NB4 (cell line): Measurements from ENCODE around the gene NOTCH1.

Experiments used
- DNase-seq: peaks from one replicate; pipeline ENCODE4 v3.0.0; 2010; ENCODE audit warnings: low read depth
- H3K4me3 ChIP-seq: one replicate; pipeline ENCODE4 v1.5.1; 2011; ENCODE audit warnings: mild to moderate bottlenecking, low read depth, low read length, moderate library complexity
- MYC ChIP-seq: IDR thresholded peaks from 2 replicates; pipeline ENCODE4 v1.6.1; 2011; ENCODE audit warnings: low read depth, low read length
- POLR2A ChIP-seq: IDR thresholded peaks from 2 replicates; pipeline ENCODE4 v1.6.1; 2011; ENCODE audit warnings: mild to moderate bottlenecking; ENCODE audit not compliant: insufficient read length; ENCODE audit errors: extremely low read depth
- TF ChIP-seq, protein P1 (sequence below): IDR thresholded peaks from one replicate; pipeline ENCODE4 v1.5.1; 2012; ENCODE audit warnings: low read depth, low read length
- TF ChIP-seq, protein P2 (sequence below): IDR thresholded peaks from 2 replicates; pipeline ENCODE4 v1.6.1; 2011; ENCODE audit warnings: low read depth, low read length

NOTCH1 gene

DNA sequence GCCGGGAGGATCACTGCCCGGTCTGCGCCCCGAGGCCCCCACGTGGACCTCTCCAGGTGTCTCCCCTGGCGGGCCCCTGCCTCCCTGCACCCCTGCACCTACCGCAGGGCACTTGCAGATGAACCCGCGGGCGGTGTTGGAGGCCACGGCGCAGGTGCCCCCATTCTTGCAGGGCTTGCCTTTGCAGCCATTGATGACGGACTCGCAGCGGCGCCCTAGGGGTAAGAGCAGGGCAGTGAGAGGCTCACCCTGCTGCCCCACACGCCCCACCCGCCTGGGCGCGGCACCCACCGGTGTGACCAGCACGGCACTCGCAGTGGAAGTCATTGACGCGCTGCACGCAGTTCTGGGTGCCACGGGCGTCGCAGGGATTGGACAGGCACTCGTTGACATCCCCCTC is 39.4 kb downstream of the NOTCH1 start:
- no peak for DNase-seq
- no peak overlapping the region for H3K4me3 ChIP-seq
- TF ChIP-seq, protein P1, sequence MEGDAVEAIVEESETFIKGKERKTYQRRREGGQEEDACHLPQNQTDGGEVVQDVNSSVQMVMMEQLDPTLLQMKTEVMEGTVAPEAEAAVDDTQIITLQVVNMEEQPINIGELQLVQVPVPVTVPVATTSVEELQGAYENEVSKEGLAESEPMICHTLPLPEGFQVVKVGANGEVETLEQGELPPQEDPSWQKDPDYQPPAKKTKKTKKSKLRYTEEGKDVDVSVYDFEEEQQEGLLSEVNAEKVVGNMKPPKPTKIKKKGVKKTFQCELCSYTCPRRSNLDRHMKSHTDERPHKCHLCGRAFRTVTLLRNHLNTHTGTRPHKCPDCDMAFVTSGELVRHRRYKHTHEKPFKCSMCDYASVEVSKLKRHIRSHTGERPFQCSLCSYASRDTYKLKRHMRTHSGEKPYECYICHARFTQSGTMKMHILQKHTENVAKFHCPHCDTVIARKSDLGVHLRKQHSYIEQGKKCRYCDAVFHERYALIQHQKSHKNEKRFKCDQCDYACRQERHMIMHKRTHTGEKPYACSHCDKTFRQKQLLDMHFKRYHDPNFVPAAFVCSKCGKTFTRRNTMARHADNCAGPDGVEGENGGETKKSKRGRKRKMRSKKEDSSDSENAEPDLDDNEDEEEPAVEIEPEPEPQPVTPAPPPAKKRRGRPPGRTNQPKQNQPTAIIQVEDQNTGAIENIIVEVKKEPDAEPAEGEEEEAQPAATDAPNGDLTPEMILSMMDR = no peak
- TF ChIP-seq POLR2A = no peak
- TF ChIP-seq, protein P2, sequence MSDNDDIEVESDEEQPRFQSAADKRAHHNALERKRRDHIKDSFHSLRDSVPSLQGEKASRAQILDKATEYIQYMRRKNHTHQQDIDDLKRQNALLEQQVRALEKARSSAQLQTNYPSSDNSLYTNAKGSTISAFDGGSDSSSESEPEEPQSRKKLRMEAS = no peak
- no peak for TF ChIP-seq MYC

DNA sequence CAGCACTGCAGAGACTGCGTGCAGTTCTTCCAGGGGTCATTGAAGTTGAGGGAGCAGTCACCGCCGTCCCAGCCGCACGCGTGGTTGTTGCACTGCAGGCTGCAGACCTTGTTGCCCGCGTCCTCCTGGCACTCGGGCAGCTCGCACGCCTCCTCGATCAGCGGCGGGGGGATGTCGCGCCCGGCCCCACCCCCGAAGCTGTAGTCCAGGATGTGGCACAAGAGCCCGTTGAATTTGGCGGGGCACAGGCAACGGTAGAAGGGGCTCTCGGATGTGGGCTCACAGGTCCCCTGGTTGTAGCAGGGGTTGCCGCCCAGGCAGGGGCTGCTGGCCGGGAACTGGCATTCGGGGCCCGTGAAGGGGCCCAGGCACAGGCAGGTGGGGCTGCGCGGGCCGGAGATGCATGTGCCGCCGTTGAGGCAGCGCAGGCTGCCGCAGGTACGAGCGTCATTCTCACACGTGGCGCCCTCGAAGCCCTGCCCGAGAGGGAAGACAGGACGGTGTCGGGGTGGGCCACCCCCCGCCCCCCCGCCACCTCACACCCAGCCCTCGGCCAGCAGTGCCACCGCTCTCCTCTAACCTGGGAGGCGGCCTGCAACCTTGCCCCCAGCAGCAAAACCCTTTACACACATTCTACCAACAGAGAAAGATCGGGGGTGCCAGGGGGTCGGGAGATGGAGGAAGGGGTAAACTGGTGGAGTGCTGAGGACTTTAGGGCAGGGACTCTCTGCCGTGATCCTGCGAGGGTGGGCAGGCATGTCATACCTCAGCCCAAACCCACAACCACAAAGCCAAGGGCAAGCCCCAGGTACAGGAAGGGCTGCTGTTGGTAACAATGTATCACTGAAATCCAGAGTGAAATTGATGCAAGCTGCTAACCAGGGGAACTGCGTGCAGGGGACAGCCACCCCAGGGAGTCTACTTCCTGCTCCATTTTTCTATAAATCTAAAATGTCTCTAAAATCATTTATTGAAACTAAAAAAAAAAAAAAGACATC is 40.1 kb downstream of the NOTCH1 start:
- TF ChIP-seq POLR2A (no peak), MYC (no peak)
- TF ChIP-seq, protein P2 = no peak
- TF ChIP-seq, protein P1 = no peak
- no peak overlapping the region for H3K4me3 ChIP-seq
- no peak for DNase-seq

DNA sequence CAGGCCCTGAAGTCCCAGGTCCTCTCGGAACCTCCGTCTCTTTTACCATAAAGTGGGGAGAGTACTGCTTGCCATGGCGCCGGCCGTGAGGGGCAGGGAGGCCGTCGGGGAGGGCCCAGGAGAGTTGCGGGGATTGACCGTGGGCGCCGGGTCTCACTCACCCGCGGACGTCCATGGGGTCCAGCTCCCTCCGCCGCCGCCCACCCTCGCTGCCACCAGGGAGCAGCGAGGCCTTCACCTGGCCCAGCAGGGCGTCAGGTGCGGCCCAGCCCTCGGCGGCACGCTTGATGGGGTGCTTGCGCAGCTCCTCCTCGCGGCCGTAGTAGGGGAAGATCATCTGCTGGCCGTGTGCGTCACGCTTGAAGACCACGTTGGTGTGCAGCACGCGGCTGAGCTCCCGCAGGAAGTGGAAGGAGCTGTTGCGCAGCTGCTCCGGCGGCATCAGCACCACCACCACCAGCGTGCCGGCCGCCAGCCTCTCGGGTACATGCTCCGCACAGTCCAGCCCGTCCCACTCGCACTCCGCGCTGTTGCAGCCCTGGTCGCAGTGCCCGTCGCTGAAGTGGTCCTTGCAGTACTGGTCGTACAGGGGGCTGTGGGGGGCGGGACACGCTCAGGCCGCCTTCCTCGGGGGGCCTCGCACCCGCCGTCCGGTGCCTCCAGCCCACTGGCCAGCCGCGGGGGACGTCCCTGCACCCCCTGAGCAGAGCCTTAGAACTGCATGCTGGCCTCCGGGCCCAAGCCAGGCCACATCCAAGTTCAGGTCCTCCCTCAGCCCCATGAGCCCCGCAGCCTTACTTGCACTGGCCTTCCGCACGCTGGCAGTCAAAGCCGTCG is 41.1 kb downstream of the NOTCH1 start:
- no peak for DNase-seq
- TF ChIP-seq, protein P2 = no peak
- TF ChIP-seq MYC = no peak
- no peak overlapping the region for H3K4me3 ChIP-seq

DNA sequence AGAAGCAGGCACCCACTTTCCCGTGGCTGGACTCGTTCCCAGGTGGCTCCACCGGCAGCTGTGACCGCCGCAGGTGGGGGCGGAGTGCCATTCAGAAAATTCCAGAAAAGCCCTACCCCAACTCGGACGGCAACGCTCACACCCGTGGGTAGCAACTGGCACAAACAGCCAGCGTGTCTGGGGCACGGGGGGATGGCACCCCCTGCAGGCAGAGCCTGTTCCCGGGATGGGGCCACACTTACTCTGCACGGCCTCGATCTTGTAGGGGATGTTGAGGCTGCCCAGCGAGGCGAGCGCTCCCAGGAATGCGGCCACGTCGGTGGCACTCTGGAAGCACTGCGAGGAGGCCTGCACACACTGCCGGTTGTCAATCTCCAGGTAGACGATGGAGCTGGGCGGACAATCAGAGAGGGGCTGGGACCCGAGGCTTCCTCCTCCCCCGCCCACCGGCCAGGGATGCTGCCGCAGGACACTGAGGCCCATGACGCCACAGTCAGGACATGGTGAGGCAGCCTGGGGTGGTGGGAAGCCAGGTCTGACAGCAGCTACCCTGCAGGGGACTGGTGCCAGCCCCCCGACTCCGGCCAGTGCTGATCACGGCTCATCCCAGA is 42.8 kb downstream of the NOTCH1 start:
- no peak for TF ChIP-seq POLR2A
- TF ChIP-seq, protein P1 = peak; percentile 13
- DNase-seq = no peak
- no peak overlapping the region for H3K4me3 ChIP-seq

DNA sequence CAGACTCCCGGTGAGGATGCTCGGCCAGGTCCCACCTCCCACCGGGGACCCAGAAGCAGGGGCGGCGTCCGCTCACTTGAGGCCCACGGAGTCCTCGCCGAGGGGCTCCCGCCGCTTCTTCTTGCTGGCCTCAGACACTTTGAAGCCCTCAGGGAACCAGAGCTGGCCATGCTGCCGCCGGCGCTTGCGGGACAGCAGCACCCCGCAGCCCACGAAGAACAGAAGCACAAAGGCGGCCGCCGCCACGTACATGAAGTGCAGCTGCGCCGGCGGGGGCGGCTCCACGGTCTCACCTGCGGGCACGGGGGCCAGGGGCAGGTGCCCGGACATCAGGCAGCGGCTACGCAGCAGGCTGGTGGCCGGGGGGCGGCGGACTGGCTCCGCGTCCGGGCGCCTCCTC is 43.7 kb downstream of the NOTCH1 start:
- no peak for DNase-seq
- no peak for TF ChIP-seq POLR2A
- no peak overlapping the region for H3K4me3 ChIP-seq

DNA sequence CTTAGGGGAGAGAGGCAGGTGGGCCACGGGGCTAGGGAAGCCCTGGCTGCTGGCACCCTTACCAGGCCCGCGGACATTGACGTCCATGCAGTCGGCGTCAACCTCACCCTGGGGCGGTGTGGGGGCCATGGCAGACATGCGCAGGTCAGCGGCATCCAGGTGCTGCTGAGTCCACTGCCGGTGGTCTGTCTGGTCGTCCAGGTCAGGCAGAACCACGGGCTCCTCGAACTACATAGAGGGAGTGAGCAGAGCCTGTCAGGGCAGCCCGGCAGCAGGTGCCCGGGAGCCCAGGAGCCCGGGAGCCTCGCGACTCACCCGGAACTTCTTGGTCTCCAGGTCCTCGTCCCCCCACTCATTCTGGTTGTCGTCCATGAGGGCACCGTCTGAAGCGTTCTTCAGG is 44.2 kb downstream of the NOTCH1 start:
- TF ChIP-seq POLR2A (no peak), MYC (no peak)
- TF ChIP-seq, protein P2 = no peak
- TF ChIP-seq, protein P1 = no peak
- H3K4me3 ChIP-seq = no peak overlapping the region
- DNase-seq = no peak
